ENCODE data around the gene HIVEP3. TPM values are rescaled to one million over a fixed set of nuclear protein-coding genes. Genes with fewer than 3 reads are reported as not detected.

Gene HIVEP3
- total RNA-seq, 1 experiment from 2014 or later, result 6.0 TPM

DNA sequence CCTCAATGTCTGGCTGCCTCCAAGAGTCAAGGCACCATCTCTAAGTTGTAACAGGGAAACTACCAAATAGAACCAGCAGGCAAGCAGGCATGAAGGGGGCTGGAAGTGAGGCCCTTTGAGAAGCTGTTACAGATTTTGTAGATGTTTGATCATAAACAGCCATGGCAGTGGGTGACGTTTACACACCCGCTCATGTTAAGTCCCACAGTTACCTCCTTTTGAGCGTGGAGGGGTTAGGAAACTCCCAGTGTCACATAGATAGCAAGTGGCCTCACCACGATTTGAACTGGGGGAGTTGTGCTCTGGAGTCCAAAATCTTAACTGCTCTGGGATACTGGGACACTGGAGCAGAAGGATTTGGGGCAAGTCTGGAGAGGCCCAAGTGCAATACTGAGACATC, 192.4 kb downstream of the HIVEP3 start:
- no TSS peak for BruUV-seq (replicated peaks)
- Histone ChIP-seq H3K4me1 (ENCODE audit: control insufficient read depth, insufficient read depth, low read length) (no peaks in the 10 kb centered on the region), H3K36me3 (ENCODE audit: control insufficient read depth, insufficient read depth, low read length) (no peaks in the 10 kb centered on the region), H3K9me3 (ENCODE audit: control insufficient read depth, insufficient read depth, low read depth, low read length) (no peaks in the 10 kb centered on the region), H3K27ac (ENCODE audit: low read length) (no peak overlapping the region), H3K27me3 (ENCODE audit: control insufficient read depth, insufficient read depth, low read length) (no peaks in the 10 kb centered on the region), H3K4me3 (ENCODE audit: low read depth in 2 of 2, low read length in 2 of 2) (no peak overlapping the region)
- CTCF ChIA-PET, result no interaction called here
- DNase-seq (ENCODE audit: low read depth, low spot score) (no peak), ATAC-seq (no peak)
- TF ChIP-seq, protein P1, sequence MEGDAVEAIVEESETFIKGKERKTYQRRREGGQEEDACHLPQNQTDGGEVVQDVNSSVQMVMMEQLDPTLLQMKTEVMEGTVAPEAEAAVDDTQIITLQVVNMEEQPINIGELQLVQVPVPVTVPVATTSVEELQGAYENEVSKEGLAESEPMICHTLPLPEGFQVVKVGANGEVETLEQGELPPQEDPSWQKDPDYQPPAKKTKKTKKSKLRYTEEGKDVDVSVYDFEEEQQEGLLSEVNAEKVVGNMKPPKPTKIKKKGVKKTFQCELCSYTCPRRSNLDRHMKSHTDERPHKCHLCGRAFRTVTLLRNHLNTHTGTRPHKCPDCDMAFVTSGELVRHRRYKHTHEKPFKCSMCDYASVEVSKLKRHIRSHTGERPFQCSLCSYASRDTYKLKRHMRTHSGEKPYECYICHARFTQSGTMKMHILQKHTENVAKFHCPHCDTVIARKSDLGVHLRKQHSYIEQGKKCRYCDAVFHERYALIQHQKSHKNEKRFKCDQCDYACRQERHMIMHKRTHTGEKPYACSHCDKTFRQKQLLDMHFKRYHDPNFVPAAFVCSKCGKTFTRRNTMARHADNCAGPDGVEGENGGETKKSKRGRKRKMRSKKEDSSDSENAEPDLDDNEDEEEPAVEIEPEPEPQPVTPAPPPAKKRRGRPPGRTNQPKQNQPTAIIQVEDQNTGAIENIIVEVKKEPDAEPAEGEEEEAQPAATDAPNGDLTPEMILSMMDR (IDR thresholded peaks at IDR 0.05), result no peak
- TF ChIP-seq, protein P2, sequence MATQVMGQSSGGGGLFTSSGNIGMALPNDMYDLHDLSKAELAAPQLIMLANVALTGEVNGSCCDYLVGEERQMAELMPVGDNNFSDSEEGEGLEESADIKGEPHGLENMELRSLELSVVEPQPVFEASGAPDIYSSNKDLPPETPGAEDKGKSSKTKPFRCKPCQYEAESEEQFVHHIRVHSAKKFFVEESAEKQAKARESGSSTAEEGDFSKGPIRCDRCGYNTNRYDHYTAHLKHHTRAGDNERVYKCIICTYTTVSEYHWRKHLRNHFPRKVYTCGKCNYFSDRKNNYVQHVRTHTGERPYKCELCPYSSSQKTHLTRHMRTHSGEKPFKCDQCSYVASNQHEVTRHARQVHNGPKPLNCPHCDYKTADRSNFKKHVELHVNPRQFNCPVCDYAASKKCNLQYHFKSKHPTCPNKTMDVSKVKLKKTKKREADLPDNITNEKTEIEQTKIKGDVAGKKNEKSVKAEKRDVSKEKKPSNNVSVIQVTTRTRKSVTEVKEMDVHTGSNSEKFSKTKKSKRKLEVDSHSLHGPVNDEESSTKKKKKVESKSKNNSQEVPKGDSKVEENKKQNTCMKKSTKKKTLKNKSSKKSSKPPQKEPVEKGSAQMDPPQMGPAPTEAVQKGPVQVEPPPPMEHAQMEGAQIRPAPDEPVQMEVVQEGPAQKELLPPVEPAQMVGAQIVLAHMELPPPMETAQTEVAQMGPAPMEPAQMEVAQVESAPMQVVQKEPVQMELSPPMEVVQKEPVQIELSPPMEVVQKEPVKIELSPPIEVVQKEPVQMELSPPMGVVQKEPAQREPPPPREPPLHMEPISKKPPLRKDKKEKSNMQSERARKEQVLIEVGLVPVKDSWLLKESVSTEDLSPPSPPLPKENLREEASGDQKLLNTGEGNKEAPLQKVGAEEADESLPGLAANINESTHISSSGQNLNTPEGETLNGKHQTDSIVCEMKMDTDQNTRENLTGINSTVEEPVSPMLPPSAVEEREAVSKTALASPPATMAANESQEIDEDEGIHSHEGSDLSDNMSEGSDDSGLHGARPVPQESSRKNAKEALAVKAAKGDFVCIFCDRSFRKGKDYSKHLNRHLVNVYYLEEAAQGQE (IDR thresholded peaks at IDR 0.05; ENCODE audit: insufficient read depth in 1 of 2, low read depth in 2 of 2, low read length in 1 of 2), result no peak
- TF ChIP-seq POLR2AphosphoS5 (IDR thresholded peaks at IDR 0.05; ENCODE audit: low read depth, low read length), result no peak
- TF ChIP-seq TCF7L2 (IDR thresholded peaks at IDR 0.05; ENCODE audit: low read depth, low read length), result no peak
- no peak for TF ChIP-seq SIN3A (IDR thresholded peaks at IDR 0.05; ENCODE audit: borderline replicate concordance, insufficient read depth, low read depth, low read length)
- intact Hi-C loops (cut with micrococcal nuclease; ENCODE audit: unreplicated experiment) (no loop called here), in situ Hi-C loops (cut with HindIII; ENCODE audit: low pct_unique_long_range_greater_than_20kb, low sequenced_read_pairs) (no loop called here)
- POLR2A ChIA-PET, result interaction anchor here (0.6 kb wide), 1 partner anchor 265 kb away, joined by 3 read pairs; no protein-coding TSS in a partner anchor

DNA sequence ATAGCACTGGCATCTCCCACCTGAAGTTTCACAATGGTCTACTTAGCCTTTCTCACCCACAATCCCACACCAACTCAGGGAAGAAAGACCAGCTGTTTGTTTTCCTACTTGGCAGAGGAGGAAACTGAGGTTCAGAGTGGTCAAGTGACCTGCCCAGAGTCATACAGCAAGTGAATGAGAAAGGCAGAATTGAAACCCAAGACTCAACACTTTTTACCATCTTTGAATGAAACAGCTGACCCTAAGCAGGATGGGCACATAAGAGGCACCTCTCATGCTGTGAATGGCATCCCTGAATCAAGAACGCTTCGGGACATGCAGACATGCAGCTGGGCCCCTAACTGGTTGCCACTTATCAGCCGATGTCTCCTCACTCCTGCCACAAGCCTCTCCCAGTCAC, 193.8 kb downstream of the HIVEP3 start:
- CTCF ChIA-PET, result no interaction called here
- no peak for ATAC-seq

More for the DNA sequence above, 193.8 kb downstream of the HIVEP3 start:
- Histone ChIP-seq H3K4me3 (ENCODE audit: low read depth in 2 of 2, low read length in 2 of 2) (no peak overlapping the region), H3K27ac (ENCODE audit: low read length) (no peak overlapping the region), H3K9me3 (ENCODE audit: control insufficient read depth, insufficient read depth, low read depth, low read length) (no peaks in the 10 kb centered on the region), H3K27me3 (ENCODE audit: control insufficient read depth, insufficient read depth, low read length) (no peaks in the 10 kb centered on the region), H3K36me3 (ENCODE audit: control insufficient read depth, insufficient read depth, low read length) (no peaks in the 10 kb centered on the region), H3K4me1 (ENCODE audit: control insufficient read depth, insufficient read depth, low read length) (no peaks in the 10 kb centered on the region)
- TF ChIP-seq, protein P2 (IDR thresholded peaks at IDR 0.05; ENCODE audit: insufficient read depth in 1 of 2, low read depth in 2 of 2, low read length in 1 of 2), result no peak
- TF ChIP-seq SIN3A (IDR thresholded peaks at IDR 0.05; ENCODE audit: borderline replicate concordance, insufficient read depth, low read depth, low read length) (no peak), TCF7L2 (IDR thresholded peaks at IDR 0.05; ENCODE audit: low read depth, low read length) (no peak), POLR2AphosphoS5 (IDR thresholded peaks at IDR 0.05; ENCODE audit: low read depth, low read length) (no peak)
- TF ChIP-seq, protein P1 (IDR thresholded peaks at IDR 0.05), result no peak
- POLR2A ChIA-PET, result no interaction called here
- intact Hi-C loops (cut with micrococcal nuclease; ENCODE audit: unreplicated experiment) (no loop called here), in situ Hi-C loops (cut with HindIII; ENCODE audit: low pct_unique_long_range_greater_than_20kb, low sequenced_read_pairs) (no loop called here)
- DNase-seq (ENCODE audit: low read depth, low spot score), result no peak
- no TSS peak for BruUV-seq (replicated peaks)

All from Panc1 (cell line).